T-helper 2 cell treated with Interferon-gamma antibody and Interleukin-4, amounts not matched to agents 5 μg/mL and 100 μg/mL, for 36 hours (primary cell): ENCODE measurements around the gene KIF7.
A peak's percentile ranks its signal among the peaks of the same experiment; 100 is the strongest.

ENCODE experiments used
- DNase-seq: peaks from one replicate; pipeline ENCODE4 v3.0.0; 2021; ENCODE audit warnings: low spot score
- H3K27ac Mint-ChIP-seq: one replicate; pipeline ENCODE4 v1.8.0; 2021; ENCODE audit warnings: mild to moderate bottlenecking, mixed read lengths
- H3K27me3 Mint-ChIP-seq: one replicate; pipeline ENCODE4 v1.8.0; 2021; ENCODE audit warnings: low read depth, mixed read lengths
- H3K36me3 Mint-ChIP-seq: one replicate; pipeline ENCODE4 v1.8.0; 2021; ENCODE audit warnings: low read depth, mixed read lengths
- H3K4me1 Mint-ChIP-seq: one replicate; pipeline ENCODE4 v1.8.0; 2021; ENCODE audit warnings: low read depth, mixed read lengths
- H3K4me3 Mint-ChIP-seq: one replicate; pipeline ENCODE4 v1.8.0; 2022; ENCODE audit warnings: mild to moderate bottlenecking, moderate library complexity, mixed read lengths
- H3K9me3 Mint-ChIP-seq: one replicate; pipeline ENCODE4 v1.8.0; 2021; ENCODE audit warnings: mixed read lengths

Gene KIF7

DNA sequence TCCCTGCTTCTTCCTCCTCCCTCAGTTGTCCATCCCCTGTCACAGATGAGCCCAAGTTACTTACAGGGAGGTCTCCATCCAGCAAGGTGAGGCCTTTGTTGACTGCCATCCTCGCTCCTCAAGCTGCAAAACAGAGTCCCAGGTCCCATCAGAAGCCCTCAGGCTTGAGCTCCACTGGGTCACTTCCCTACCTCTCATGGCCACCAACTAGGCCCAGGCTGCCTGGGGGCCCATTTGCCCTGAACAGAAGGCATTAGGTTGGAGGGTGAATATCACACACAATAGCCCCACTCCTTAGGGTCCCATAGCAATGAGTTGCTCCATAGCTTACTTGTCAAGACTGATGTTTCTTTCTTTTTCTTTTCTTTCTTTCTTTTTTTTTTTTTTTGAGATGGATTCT is 22.1 kb upstream of the KIF7 start:
- H3K27me3 Mint-ChIP-seq: peaks cover 9% of the 10 kb centered on the region

DNA sequence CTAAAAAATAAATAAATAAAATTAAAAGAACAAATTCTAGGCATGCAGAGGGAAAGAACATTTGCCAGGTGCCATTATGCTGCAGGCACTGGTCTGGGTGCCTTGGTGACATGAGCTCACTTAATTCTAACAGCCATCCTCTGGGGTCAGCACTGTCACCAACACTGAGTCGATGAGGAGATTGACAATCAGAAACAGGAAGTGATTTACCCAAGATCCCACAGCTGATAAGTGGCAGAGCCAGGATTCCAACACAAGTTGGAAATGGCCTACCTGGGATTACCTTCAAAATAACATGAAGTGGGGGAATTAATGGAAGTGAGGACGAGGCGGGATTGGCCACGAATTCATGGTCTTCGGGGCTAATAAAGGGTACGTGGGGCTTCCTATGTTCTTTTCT is 20.3 kb upstream of the KIF7 start:
- H3K4me3 Mint-ChIP-seq: no peak overlapping the region
- no peak overlapping the region for H3K27ac Mint-ChIP-seq
- H3K4me1 Mint-ChIP-seq: no peaks in the 10 kb centered on the region
- DNase-seq: no peak
- H3K9me3 Mint-ChIP-seq: no peaks in the 10 kb centered on the region
- H3K27me3 Mint-ChIP-seq: peaks cover 7% of the 10 kb centered on the region
- H3K36me3 Mint-ChIP-seq: no peaks in the 10 kb centered on the region

More for the DNA sequence above, 22.1 kb upstream of the KIF7 start:
- H3K4me3 Mint-ChIP-seq: no peak overlapping the region
- no peak for DNase-seq
- no peaks in the 10 kb centered on the region for H3K9me3 Mint-ChIP-seq
- H3K36me3 Mint-ChIP-seq: no peaks in the 10 kb centered on the region
- no peaks in the 10 kb centered on the region for H3K4me1 Mint-ChIP-seq
- H3K27ac Mint-ChIP-seq: no peak overlapping the region

DNA sequence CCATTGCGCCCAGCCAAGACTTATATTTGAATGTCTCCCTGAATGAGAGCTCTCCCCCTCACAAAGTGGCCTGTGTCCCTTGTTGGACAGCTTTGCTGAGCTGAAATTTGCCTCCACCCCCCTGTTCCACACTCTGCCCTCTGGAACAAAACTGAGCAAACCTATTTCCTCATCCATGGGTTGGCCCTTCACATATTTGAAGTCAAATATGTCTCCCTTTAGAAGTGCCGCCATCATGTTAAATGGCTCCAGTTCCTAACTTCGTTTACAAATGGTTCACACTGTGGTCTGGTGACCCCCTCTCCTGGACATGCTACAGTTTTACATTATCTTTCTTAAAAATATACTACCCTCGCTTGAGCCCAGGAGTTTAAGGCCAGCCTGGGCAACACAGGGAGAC is 19.3 kb upstream of the KIF7 start:
- H3K27me3 Mint-ChIP-seq: peaks cover 4% of the 10 kb centered on the region

DNA sequence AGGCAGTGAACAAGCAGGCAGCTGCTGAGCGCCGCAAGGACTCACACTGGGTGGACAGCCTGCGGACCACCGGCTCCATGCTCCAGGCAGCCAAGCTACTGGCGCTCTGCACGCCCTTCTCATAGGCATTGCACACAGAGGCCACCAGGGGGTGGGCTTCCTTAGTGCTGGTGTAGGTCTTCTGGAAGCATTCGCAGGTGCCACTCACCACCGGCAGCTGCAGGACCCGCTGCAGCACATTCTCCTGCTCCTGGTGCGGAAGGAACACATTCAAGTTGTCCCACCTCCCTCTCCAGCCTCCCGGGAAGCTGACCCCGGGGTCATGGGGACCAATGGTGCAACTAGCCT is 17.9 kb upstream of the KIF7 start:
- no peak overlapping the region for H3K27ac Mint-ChIP-seq
- H3K9me3 Mint-ChIP-seq: no peaks in the 10 kb centered on the region
- DNase-seq: no peak
- no peaks in the 10 kb centered on the region for H3K4me1 Mint-ChIP-seq
- no peak overlapping the region for H3K4me3 Mint-ChIP-seq
- peaks cover 4% of the 10 kb centered on the region for H3K27me3 Mint-ChIP-seq
- no peaks in the 10 kb centered on the region for H3K36me3 Mint-ChIP-seq

More for the DNA sequence above, 19.3 kb upstream of the KIF7 start:
- Mint-ChIP-seq H3K4me3 (no peak overlapping the region), H3K9me3 (no peaks in the 10 kb centered on the region), H3K4me1 (no peaks in the 10 kb centered on the region), H3K27ac (no peak overlapping the region), H3K36me3 (no peaks in the 10 kb centered on the region)
- no peak for DNase-seq

DNA sequence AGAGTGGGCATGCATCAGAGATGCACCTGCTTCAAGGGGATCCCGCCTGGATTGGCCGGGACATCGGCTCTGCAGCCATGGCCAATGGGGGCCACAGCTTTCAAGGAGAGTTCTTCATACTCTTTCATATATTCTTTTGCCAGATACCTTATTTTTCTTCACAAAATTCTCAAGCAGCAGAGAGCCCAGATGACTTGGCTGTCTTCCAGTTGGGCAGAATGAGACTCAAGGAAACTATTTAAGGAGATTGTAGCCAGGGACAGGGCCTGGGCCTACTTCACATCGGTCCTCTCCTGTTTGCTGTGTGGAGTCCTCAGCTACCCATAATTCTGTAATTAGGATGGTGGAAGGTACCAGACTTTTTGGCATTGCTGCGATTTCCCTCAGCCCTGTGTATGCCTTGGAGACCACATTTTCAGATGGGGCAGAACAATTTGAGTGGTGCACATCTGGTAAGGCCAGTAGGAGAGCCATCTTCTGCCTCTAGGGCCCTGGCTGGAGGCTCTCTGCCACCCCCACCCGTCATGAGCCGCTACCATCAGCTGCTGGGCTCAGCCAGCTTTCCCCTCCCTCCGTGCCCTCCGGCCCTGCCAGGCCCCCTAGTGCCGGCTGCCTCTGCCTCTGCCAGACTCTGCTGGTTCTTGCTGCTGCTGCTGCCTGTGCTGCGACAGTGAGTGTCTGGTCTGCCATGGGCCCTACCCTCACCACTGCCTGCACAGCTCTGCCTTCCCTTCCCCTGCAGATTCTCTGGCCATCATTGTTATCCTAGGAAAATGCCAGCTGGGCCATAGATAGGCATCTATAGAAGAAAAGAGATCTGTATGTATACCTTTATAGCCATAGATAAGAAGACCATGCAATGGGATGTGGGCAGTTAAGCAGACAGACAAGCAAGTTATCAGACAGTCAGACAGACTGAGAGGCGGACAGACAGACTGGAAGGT is 17.2 kb upstream of the KIF7 start:
- Mint-ChIP-seq H3K4me1 (no peaks in the 10 kb centered on the region), H3K9me3 (no peaks in the 10 kb centered on the region), H3K36me3 (no peaks in the 10 kb centered on the region), H3K4me3 (no peak overlapping the region), H3K27me3 (peaks cover 7% of the 10 kb centered on the region), H3K27ac (no peak overlapping the region)
- no peak for DNase-seq

DNA sequence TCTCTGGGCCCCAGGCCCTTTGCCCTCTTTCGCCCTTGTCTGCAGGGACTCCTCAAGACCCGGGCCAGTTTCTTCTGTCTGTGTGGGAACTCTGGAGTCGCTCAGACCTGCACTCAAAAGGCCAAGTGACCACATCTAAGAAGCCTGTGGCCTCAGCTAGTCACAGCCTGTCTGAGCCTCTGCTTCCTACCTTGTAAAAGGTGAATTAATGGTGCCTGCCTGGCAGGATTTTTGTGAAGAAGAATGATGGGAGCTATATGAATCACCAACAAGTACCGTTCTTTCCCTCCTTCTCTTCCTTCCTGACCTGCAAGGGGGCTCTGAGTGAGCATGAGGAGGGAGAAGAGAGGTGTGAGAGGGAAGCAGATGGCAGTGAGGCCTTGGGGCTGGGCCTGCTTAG is 16.4 kb upstream of the KIF7 start:
- H3K27ac Mint-ChIP-seq: no peak overlapping the region
- peaks cover 5% of the 10 kb centered on the region for H3K27me3 Mint-ChIP-seq
- H3K4me1 Mint-ChIP-seq: no peaks in the 10 kb centered on the region
- no peaks in the 10 kb centered on the region for H3K36me3 Mint-ChIP-seq
- H3K4me3 Mint-ChIP-seq: no peak overlapping the region
- no peaks in the 10 kb centered on the region for H3K9me3 Mint-ChIP-seq
- DNase-seq: no peak

DNA sequence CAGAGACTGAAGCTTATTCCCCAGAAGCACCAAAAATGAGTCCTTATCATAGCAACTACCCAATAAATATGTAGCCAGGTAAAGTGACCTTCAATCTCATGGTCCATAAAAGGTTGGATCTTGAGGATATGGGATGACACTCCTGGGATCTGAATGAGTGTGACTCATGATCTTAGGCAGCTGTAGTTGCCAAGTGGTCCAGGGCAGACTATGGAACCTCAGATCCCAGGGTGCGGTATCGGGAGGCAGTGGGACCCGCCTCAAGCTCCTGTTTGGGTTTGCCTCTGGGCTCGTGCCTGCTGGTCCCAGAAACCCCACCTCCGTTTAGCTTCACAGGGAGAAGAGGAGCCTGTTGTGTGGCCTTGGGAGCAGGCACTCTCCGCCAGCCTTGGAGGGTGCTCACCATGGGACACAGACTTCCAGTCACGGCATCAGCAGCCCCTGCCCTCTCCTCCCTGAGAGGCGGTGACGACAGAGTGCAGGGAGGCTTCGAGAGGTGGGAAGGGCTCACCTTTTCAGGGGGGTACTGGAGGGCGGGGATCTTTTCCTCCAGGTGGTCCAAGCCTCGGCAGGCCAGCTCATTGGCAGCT is 15.8 kb upstream of the KIF7 start:
- Mint-ChIP-seq H3K27ac (no peak overlapping the region), H3K27me3 (peaks cover 8% of the 10 kb centered on the region), H3K9me3 (no peaks in the 10 kb centered on the region), H3K4me3 (no peak overlapping the region), H3K4me1 (no peaks in the 10 kb centered on the region), H3K36me3 (no peaks in the 10 kb centered on the region)
- DNase-seq: no peak

DNA sequence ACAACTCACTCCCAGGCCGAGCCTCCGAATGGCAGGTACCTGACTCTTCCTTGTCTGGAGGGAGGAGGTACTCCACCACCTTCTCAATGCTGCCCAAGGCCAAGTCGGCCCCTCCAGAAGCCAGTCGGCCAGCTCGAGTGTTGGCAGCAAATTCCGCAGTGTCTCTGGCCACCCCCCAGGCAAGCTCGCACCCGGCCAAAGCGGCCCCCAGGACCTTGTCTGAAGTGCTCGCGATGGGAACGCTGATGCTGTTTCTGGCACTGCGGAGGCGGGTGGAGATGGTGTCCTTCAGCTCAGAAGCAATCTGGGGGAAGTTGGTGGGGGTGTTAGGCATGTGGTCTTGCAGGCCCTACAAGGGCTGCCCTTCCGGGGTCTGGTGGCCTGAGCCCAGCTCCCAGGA is 14.7 kb upstream of the KIF7 start:
- H3K36me3 Mint-ChIP-seq: no peaks in the 10 kb centered on the region
- H3K4me3 Mint-ChIP-seq: no peak overlapping the region
- no peak for DNase-seq
- H3K4me1 Mint-ChIP-seq: peaks cover under 1% of the 10 kb centered on the region
- no peak overlapping the region for H3K27ac Mint-ChIP-seq
- H3K9me3 Mint-ChIP-seq: no peaks in the 10 kb centered on the region
- peaks cover 10% of the 10 kb centered on the region for H3K27me3 Mint-ChIP-seq

DNA sequence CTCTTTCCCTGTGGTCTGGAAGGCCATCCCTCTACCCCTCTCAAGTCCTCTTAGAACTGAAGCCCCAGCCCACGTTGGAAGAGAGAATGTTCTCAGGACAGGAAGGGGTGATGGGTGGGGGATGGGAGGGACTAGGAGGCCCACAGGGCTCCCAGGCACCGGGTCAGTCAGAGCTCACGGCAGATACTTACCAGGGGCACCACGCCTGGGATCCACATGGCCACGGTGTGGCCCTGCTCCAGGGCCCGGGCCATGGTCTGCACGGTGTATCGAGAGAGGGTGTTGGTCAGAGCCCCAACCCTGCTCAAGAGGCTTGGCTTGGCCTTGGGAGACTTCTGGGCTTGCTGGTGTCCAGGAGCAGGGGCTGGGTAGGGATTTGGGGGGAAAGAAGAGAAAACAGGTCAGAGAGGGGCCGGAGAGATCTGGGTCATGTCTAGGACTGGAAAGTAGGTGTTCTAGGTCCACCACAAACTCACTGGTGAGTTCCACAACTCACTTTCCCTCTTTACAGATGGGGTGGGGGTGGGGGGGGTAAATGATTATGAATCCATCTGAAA is 14.1 kb upstream of the KIF7 start:
- no peak overlapping the region for H3K27ac Mint-ChIP-seq
- no peaks in the 10 kb centered on the region for H3K36me3 Mint-ChIP-seq
- H3K27me3 Mint-ChIP-seq: peaks cover 15% of the 10 kb centered on the region
- peaks cover 2% of the 10 kb centered on the region for H3K4me1 Mint-ChIP-seq
- no peak overlapping the region for H3K4me3 Mint-ChIP-seq
- no peak for DNase-seq
- H3K9me3 Mint-ChIP-seq: no peaks in the 10 kb centered on the region

DNA sequence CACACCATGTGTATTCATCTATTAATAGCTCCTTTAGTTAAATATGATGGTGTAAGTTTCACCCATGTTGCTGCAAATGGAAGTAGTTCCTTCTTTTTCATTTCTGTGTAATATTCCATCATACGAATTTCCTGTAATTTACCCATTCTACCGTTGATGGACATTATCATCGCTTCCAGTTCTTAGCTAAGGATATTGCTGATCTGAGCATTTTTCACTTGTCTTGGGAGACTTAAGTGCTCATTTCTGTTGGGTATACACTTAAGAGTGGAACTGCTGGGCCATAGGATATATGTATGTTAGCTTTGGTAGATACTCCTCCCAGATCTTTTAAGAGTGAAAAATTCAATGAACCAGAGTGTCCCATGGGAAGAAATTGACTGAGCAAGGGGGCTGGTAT is 12.9 kb upstream of the KIF7 start:
- no peak for DNase-seq
- no peaks in the 10 kb centered on the region for H3K9me3 Mint-ChIP-seq
- peaks cover 2% of the 10 kb centered on the region for H3K4me1 Mint-ChIP-seq
- H3K36me3 Mint-ChIP-seq: no peaks in the 10 kb centered on the region
- H3K27me3 Mint-ChIP-seq: peaks cover 17% of the 10 kb centered on the region
- H3K4me3 Mint-ChIP-seq: no peak overlapping the region
- H3K27ac Mint-ChIP-seq: no peak overlapping the region

DNA sequence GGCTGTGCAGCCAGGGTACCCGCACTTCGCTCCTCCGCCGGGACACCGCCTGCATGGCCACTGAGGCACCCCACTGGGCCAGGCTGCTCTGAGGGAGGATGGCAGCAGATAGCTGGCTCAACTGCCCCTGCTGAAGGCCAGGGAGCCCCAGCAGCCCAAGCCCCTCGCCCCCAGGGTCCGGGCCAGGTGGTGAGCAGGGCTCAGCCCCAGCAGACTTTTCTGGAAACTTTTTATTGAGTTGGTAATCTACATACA is 12.4 kb upstream of the KIF7 start:
- H3K27ac Mint-ChIP-seq: no peak overlapping the region
- H3K4me1 Mint-ChIP-seq: peaks cover 2% of the 10 kb centered on the region
- peaks cover 18% of the 10 kb centered on the region for H3K27me3 Mint-ChIP-seq
- H3K36me3 Mint-ChIP-seq: no peaks in the 10 kb centered on the region
- H3K4me3 Mint-ChIP-seq: peak overlapping the region; percentile 12
- no peak for DNase-seq
- H3K9me3 Mint-ChIP-seq: no peaks in the 10 kb centered on the region

DNA sequence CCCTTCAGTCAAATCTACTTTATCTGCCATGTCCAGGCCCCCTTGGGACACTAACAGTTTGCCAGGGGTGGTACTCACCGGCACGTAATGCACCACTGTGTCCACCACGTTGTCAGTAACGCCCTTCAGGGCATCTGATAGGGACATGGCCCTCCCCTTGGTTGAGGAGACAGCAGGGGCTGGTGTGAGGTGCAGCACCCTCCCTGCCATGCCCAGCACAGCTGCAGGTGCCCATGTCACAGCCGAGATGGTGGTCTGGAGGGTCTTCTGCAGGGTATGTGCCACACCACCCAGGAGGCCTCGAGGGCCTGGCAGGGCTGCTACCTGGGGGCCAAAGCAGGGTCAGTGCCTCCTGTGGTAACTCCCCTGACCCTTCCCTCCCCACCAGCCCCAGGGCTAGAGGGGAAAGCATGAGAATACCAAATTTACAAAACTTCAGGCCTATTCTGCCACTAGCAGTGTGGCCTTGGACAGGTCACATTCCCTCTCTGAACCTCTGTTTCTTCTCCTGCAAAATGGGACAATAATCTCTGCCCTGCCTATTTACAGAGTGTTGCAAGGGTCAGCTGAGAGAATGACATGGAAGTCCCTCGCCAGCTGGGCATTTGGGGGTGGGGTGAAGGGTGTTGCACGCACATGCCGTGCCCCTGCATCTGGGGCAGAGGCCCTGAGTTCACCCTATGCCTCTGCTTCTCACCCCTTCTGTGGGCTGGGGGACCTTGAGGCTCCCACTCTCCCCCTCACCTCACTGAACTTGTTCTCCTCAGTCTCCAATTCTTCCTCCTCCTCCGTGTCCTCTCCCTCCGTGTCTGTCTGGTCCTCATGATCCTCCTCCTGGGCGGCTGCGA is 11.8 kb upstream of the KIF7 start:
- no peak for DNase-seq
- no peak overlapping the region for H3K27ac Mint-ChIP-seq
- H3K27me3 Mint-ChIP-seq: peaks cover 22% of the 10 kb centered on the region
- peak overlapping the region; percentile 12 for H3K4me3 Mint-ChIP-seq
- H3K4me1 Mint-ChIP-seq: peaks cover 2% of the 10 kb centered on the region
- no peaks in the 10 kb centered on the region for H3K36me3 Mint-ChIP-seq
- no peaks in the 10 kb centered on the region for H3K9me3 Mint-ChIP-seq

DNA sequence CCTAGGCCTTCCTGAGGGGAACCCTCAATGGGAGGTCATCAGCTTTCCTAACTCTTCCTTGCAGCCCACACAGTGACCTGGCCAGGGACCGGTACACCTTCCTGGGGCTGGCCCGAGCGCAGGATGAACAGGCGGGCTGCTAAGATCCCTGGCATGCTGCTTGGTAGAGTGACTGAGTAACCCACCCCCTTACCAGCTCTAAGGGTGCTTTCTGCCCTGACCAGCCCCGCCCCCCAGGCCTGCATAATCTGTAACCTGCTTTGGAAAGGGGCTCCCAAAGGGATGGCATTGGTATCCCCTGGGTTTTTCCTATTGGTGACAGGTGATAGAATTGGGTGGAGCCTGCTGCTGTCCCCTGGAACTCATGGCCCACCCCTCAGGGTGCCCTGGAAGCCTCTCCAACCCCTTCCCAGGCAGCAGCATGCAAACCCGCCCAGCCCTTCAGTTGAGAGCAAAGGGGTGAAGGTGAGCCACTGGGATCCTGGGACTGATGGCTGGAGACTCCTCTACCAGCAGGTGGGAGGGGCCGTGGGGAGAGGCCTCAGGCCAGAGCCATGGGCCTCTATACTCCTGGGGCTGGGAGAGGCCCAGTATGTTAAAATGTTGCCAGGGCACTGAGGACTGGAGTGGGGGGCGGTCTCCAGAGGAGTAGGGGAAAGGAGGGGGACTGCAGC is 11.1 kb upstream of the KIF7 start:
- Mint-ChIP-seq H3K27ac (no peak overlapping the region), H3K4me1 (peaks cover 2% of the 10 kb centered on the region), H3K9me3 (no peaks in the 10 kb centered on the region), H3K36me3 (no peaks in the 10 kb centered on the region), H3K27me3 (peaks cover 26% of the 10 kb centered on the region), H3K4me3 (peak overlapping the region; percentile 15)
- DNase-seq: no peak
